Kidney epithelial cell (primary cell): ENCODE results near the gene KCNK10. TPM values are rescaled to one million over a fixed set of nuclear protein-coding genes. Genes with fewer than 3 reads are reported as not detected.

Experiments used
- DNase-seq: peaks from one replicate; pipeline ENCODE4 v3.0.0-alpha.2; 2010; ENCODE audit warnings: low read depth
- H3K27me3 ChIP-seq: 2 replicates; pipeline ENCODE4 v1.6.0; 2011; ENCODE audit warnings: low read length; ENCODE audit not compliant: control insufficient read depth, insufficient read depth
- H3K36me3 ChIP-seq: 2 replicates; pipeline ENCODE4 v1.5.1; 2011; ENCODE audit warnings: low read length; ENCODE audit not compliant: control insufficient read depth, insufficient read depth
- H3K4me3 ChIP-seq: 2 replicates; pipeline ENCODE4 v1.5.1; 2011; ENCODE audit warnings: low read depth, mild to moderate bottlenecking, control low read depth, low read length
- total RNA-seq: library from RNA; depleted of rRNA; stranded (reverse); fragments of >200 nt; gene quantifications from 2 replicates; pipeline ENCODE4 v1.2.3, GENCODE V29; 2015
- TF ChIP-seq, protein P1 (sequence below): IDR thresholded peaks from 2 replicates; pipeline ENCODE4 v1.5.1; 2011; ENCODE audit warnings: mild to moderate bottlenecking, moderate library complexity, low read length, control low read depth, inconsistent platforms; ENCODE audit not compliant: insufficient read depth, poor library complexity, severe bottlenecking

KCNK10 gene
- total RNA-seq, 1 donor from 2014 or later, result 0.04 TPM

DNA sequence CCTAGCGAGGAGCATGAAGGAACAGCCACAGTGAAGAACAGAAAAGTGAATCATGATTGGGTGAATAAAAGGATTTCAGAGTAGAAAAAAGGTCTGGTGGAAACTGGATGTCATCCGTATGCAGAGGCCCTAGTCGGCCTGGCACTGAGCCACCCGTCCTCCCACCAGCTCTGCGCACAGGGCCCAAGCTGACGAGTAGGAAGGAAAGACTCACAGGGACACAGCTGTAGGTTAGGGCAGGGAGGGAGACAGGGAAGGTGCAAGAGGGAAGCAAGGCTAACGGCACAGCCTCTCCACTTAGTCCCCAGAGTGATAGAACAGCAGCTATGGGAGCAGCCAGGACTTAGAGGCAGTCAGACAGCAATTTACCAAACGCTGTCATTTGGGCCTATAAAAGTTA is 112.6 kb downstream of the KCNK10 start:
- no peak overlapping the region for H3K4me3 ChIP-seq
- H3K27me3 ChIP-seq, result no peaks in the 10 kb centered on the region
- DNase-seq, result no peak
- TF ChIP-seq, protein P1, sequence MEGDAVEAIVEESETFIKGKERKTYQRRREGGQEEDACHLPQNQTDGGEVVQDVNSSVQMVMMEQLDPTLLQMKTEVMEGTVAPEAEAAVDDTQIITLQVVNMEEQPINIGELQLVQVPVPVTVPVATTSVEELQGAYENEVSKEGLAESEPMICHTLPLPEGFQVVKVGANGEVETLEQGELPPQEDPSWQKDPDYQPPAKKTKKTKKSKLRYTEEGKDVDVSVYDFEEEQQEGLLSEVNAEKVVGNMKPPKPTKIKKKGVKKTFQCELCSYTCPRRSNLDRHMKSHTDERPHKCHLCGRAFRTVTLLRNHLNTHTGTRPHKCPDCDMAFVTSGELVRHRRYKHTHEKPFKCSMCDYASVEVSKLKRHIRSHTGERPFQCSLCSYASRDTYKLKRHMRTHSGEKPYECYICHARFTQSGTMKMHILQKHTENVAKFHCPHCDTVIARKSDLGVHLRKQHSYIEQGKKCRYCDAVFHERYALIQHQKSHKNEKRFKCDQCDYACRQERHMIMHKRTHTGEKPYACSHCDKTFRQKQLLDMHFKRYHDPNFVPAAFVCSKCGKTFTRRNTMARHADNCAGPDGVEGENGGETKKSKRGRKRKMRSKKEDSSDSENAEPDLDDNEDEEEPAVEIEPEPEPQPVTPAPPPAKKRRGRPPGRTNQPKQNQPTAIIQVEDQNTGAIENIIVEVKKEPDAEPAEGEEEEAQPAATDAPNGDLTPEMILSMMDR, result no peak
- no peaks in the 10 kb centered on the region for H3K36me3 ChIP-seq

GRCh38 chr14:88209273-88209672 is 113.8 kb downstream of the KCNK10 start:
- Histone ChIP-seq H3K27me3 (no peaks in the 10 kb centered on the region), H3K4me3 (no peak overlapping the region), H3K36me3 (no peaks in the 10 kb centered on the region)
- no peak for DNase-seq
- TF ChIP-seq, protein P1, result no peak

GRCh38 chr14:88208858-88209257 is 114.2 kb downstream of the KCNK10 start:
- no peaks in the 10 kb centered on the region for H3K36me3 ChIP-seq
- no peak for DNase-seq
- no peak overlapping the region for H3K4me3 ChIP-seq
- TF ChIP-seq, protein P1, result no peak
- no peaks in the 10 kb centered on the region for H3K27me3 ChIP-seq

DNA sequence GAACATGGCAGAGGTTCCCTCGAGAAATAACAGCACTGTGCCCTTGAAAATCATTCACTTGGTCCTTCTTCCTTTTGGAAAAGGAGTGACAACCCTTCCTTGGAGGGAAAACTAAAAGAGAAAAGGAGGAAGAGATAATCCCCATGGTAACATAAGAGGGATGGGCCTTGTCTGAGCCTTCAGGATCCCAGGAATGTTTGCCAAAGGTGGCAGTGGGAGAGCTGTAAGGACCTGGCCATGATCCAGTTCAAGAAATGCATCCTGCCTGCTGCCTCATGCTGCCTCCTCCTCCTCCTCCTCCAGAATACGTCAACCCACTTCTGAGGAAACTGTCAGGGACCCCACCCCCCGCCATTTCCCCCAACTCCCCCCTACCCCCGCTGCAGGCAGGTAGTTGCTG is 118.8 kb downstream of the KCNK10 start:
- Histone ChIP-seq H3K27me3 (no peaks in the 10 kb centered on the region), H3K4me3 (no peak overlapping the region), H3K36me3 (no peaks in the 10 kb centered on the region)
- no peak for DNase-seq
- TF ChIP-seq, protein P1, result no peak

GRCh38 chr14:88203291-88203690 is 119.8 kb downstream of the KCNK10 start:
- DNase-seq, result no peak
- H3K27me3 ChIP-seq, result no peaks in the 10 kb centered on the region
- TF ChIP-seq, protein P1, result no peak
- no peaks in the 10 kb centered on the region for H3K36me3 ChIP-seq
- H3K4me3 ChIP-seq, result no peak overlapping the region

DNA sequence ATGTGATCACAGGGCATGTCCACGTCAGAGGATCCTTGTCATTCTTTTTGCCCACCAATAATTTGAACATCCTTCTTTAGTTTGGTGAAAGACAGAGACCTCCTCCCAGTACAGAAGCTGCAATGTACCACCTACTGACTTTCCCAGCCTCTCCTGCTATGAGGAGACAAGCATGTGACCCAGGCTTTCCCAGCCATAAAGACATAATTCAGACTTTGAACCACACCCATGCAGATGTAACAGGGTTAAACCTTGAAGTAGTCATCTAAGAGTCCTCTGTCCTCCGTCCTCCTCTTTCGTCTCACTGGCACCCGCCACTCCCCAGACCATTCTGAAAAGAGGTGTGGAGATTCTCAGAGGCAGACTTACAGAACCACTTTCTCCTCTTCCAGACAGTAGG is 120.8 kb downstream of the KCNK10 start:
- TF ChIP-seq, protein P1, result no peak
- Histone ChIP-seq H3K36me3 (no peaks in the 10 kb centered on the region), H3K4me3 (no peak overlapping the region), H3K27me3 (no peaks in the 10 kb centered on the region)
- no peak for DNase-seq
